Keratinocyte (primary cell): ENCODE results near the gene MMP11. TPM values are rescaled to one million over a fixed set of nuclear protein-coding genes. Genes with fewer than 3 reads are reported as not detected.
"Not testable (repeated sequence)": the region's sequence is repeated elsewhere in the genome, so short reads cannot be mapped to it uniquely, and the experiment has no call there.

Source experiments
- DNase-seq: peaks from one replicate; pipeline ENCODE4 v3.0.0-alpha.2; 2011; ENCODE audit warnings: low read depth, missing footprints, low spot score
- FAIRE-seq: peaks from 2 replicates; lab custom pipeline; 2011; peaks lifted over from hg19 to GRCh38; lab: Jason Lieb, UNC
- H2AFZ ChIP-seq: 2 replicates; pipeline ENCODE4 v1.6.0; 2012; ENCODE audit warnings: low read length, control low read depth, inconsistent platforms; ENCODE audit not compliant: control insufficient read depth
- H3K27ac ChIP-seq: 2 replicates; pipeline ENCODE4 v1.5.1; 2011; ENCODE audit warnings: low read length; ENCODE audit not compliant: control insufficient read depth, insufficient read depth
- H3K27me3 ChIP-seq: 3 replicates; pipeline ENCODE4 v1.6.0; 2011; ENCODE audit warnings: low read length; ENCODE audit not compliant: control insufficient read depth, insufficient read depth; ENCODE audit errors: extremely low read depth
- H3K36me3 ChIP-seq, 2 experiments: 2 replicates in 1 of 2; 3 replicates in 1 of 2; pipeline ENCODE4 v1.5.1; 2011; ENCODE audit warnings: low read length in 2 of 2, mild to moderate bottlenecking in 1 of 2; ENCODE audit not compliant: control insufficient read depth in 2 of 2, insufficient read depth in 2 of 2; ENCODE audit errors: extremely low read depth in 1 of 2
- H3K4me1 ChIP-seq: 3 replicates; pipeline ENCODE4 v1.5.1; 2011; ENCODE audit warnings: low read length; ENCODE audit not compliant: control insufficient read depth, insufficient read depth; ENCODE audit errors: extremely low read depth
- H3K4me2 ChIP-seq: 3 replicates; pipeline ENCODE4 v1.6.0; 2011; ENCODE audit warnings: low read depth, low read length; ENCODE audit not compliant: control insufficient read depth, insufficient read depth; ENCODE audit errors: extremely low read depth
- H3K4me3 ChIP-seq, 3 experiments: fragments of 200-600 bp in 1 of 3; sonication (generic) in 1 of 3; 2 replicates in 2 of 3; 3 replicates in 1 of 3; pipeline ENCODE4 v1.5.1; 2011 to 2016; ENCODE audit warnings: low read length in 3 of 3, mild to moderate bottlenecking in 3 of 3, control low read depth in 2 of 3, inconsistent platforms in 1 of 3, low read depth in 1 of 3, mixed read lengths in 1 of 3, mixed run types in 1 of 3, moderate library complexity in 1 of 3; ENCODE audit not compliant: control insufficient read depth in 2 of 3, insufficient read depth in 2 of 3; ENCODE audit errors: extremely low read depth in 1 of 3
- H3K79me2 ChIP-seq: 2 replicates; pipeline ENCODE4 v1.6.0; 2012; ENCODE audit warnings: low read length; ENCODE audit not compliant: control insufficient read depth, insufficient read depth
- H3K9ac ChIP-seq: 3 replicates; pipeline ENCODE4 v1.6.0; 2011; ENCODE audit warnings: low read length; ENCODE audit not compliant: control insufficient read depth, insufficient read depth; ENCODE audit errors: extremely low read depth
- H3K9me1 ChIP-seq: 3 replicates; pipeline ENCODE4 v1.6.0; 2011; ENCODE audit warnings: low read length; ENCODE audit not compliant: control insufficient read depth, insufficient read depth; ENCODE audit errors: extremely low read depth
- H3K9me3 ChIP-seq: 2 replicates; pipeline ENCODE4 v1.5.1; 2012; ENCODE audit warnings: low read depth, low read length; ENCODE audit not compliant: control insufficient read depth
- H4K20me1 ChIP-seq: 3 replicates; pipeline ENCODE4 v1.6.0; 2011; ENCODE audit warnings: low read length; ENCODE audit not compliant: control insufficient read depth, insufficient read depth; ENCODE audit errors: extremely low read depth
- CTCF ChIP-seq, 3 experiments: IDR thresholded peaks in 1 of 3; conservative IDR thresholded peaks in 1 of 3; optimal IDR thresholded peaks in 1 of 3; 2 replicates in 2 of 3; 3 replicates in 1 of 3; pipeline versions ENCODE3 to v1.5.1; 2011; ENCODE audit warnings: low read length in 3 of 3, mild to moderate bottlenecking in 3 of 3, moderate library complexity in 2 of 3, control low read depth in 1 of 3, inconsistent platforms in 1 of 3; ENCODE audit not compliant: insufficient read depth in 2 of 3; ENCODE audit errors: extremely low read depth in 1 of 3
- EZH2 ChIP-seq: IDR thresholded peaks from one replicate; pipeline ENCODE4 v1.6.1; 2012; ENCODE audit warnings: inconsistent platforms, mild to moderate bottlenecking, low read length, moderate library complexity
- dilution Hi-C: fragments of 300-500 bp; cut with MboI; formaldehyde crosslinking; loops from one replicate; pipeline ENCODE4 v1.7.0; 2020; ENCODE audit warnings: low sequenced_read_pairs; ENCODE audit not compliant: extremely low pct_ligation_motif_present
- polyA minus RNA-seq, 3 experiments: library from RNA; depleted of rRNA, polyadenylated mRNA; stranded (reverse); fragments of >200 nt; gene quantifications; 1 replicate in 1 of 3; 2 replicates in 1 of 3; 3 replicates in 1 of 3; pipeline ENCODE4 v1.2.3, GENCODE V29; 2011
- polyA plus RNA-seq, 5 experiments: library from polyadenylated mRNA; depleted of rRNA in 3 of 5; stranded (reverse) in 3 of 5; stranded (forward) in 1 of 5; unstranded in 1 of 5; fragments of >200 nt; gene quantifications; 1 replicate in 1 of 5; 2 replicates in 3 of 5; 3 replicates in 1 of 5; pipeline versions ENCODE4 v1.2.1 to v1.2.3, GENCODE V29; 2011 to 2012; ENCODE audit warnings: missing spikeins in 2 of 5, low read depth in 1 of 5, low replicate concordance in 1 of 5

MMP11 gene
- polyA plus RNA-seq, result 0.06 to 0.20 TPM (median 0.13 TPM) in 3 replicates
- polyA plus RNA-seq (2011; ENCODE audit: low read depth), result not detected
- polyA plus RNA-seq (2011; cell fraction: cytosol; rRNA removed), result not detected in 2 replicates
- 0.12 and 0.20 TPM in 2 replicates for polyA plus RNA-seq (2011; cell fraction: nucleus; rRNA removed)
- 0.15 TPM in 1 of 2 replicates, not detected in the other for polyA plus RNA-seq (2012; ENCODE audit: low replicate concordance)
- polyA minus RNA-seq, result 0.38 TPM in 1 of 3 replicates, not detected in the others
- not detected for polyA minus RNA-seq (2011; cell fraction: cytosol; rRNA and poly(A)+ RNA removed)
- polyA minus RNA-seq (2011; cell fraction: nucleus; rRNA and poly(A)+ RNA removed), result not detected in 2 replicates

- Histone ChIP-seq H3K4me1 (peaks cover 15% of the 10 kb centered on the region), H3K9me3 (no peaks in the 10 kb centered on the region), H3K4me3 (peak within 1 kb of the TSS; percentile 9 to 49 (median 35)), H2AFZ (peak within 1 kb of the TSS; percentile 49), H3K4me2 (peak within 1 kb of the TSS; percentile 85), H3K9me1 (no peaks in the 10 kb centered on the region), H4K20me1 (no peaks in the 10 kb centered on the region), H3K27me3 (peaks cover 20% of the 10 kb centered on the region), H3K27ac (no peak within 1 kb of the TSS), H3K36me3 (no peaks in the 10 kb centered on the region), H3K9ac (peak within 1 kb of the TSS; percentile 9), H3K79me2 (no peaks in the 10 kb centered on the region)
- peak; percentile 72 for TF ChIP-seq EZH2
- TF ChIP-seq CTCF (optimal IDR thresholded peaks at IDR 0.05 in 1 of 3, IDR thresholded peaks at IDR 0.05 in 1 of 3, conservative IDR thresholded peaks at IDR 0.05 in 1 of 3; ENCODE audit: extremely low read depth in 1 of 3, insufficient read depth in 2 of 3, low read length in 3 of 3), result no peak
- DNase-seq (no peak), FAIRE-seq (no peak)
- dilution Hi-C loops, result no loop called here
Observed at GRCh38 chr22:23772649-23773473, at the start of gene MMP11. Gene MMP11, plus strand, starts transcription at chr22:23772849. Its CDS starts 22 bp downstream, at chr22:23772871.

GRCh38 chr22:23728108-23728507 is 44.5 kb upstream of the MMP11 start:
- H3K4me1 ChIP-seq, dilution Hi-C loops, H3K4me3 ChIP-seq, H3K27ac ChIP-seq, H3K36me3 ChIP-seq, FAIRE-seq, H3K27me3 ChIP-seq, H3K9ac ChIP-seq, H2AFZ ChIP-seq, DNase-seq, H3K79me2 ChIP-seq, H4K20me1 ChIP-seq, H3K9me3 ChIP-seq, H3K4me2 ChIP-seq, H3K9me1 ChIP-seq: not testable (repeated sequence)
